Mesothelial cell of epicardium (in vitro differentiated cells): ENCODE results near the gene TAF15. TPM values are rescaled to one million over a fixed set of nuclear protein-coding genes. Genes with fewer than 3 reads are reported as not detected.

Source experiments
- DNase-seq, 2 experiments: peaks; one replicate each; pipeline ENCODE4 v3.0.0; 2021; ENCODE audit warnings: low spot score in 2 of 2; ENCODE audit not compliant: unreplicated experiment in 2 of 2
- H3K27ac Mint-ChIP-seq: 2 replicates; pipeline ENCODE4 v1.8.0; 2021; ENCODE audit warnings: mixed read lengths
- H3K27me3 Mint-ChIP-seq: 2 replicates; pipeline ENCODE4 v1.8.0; 2021; ENCODE audit warnings: low read depth, mixed read lengths
- H3K36me3 Mint-ChIP-seq: 2 replicates; pipeline ENCODE4 v1.8.0; 2021; ENCODE audit warnings: mixed read lengths
- H3K4me1 Mint-ChIP-seq: 2 replicates; pipeline ENCODE4 v1.8.0; 2021; ENCODE audit warnings: mixed read lengths
- H3K4me3 Mint-ChIP-seq: 2 replicates; pipeline ENCODE4 v1.8.0; 2021; ENCODE audit warnings: mild to moderate bottlenecking, moderate library complexity, mixed read lengths
- H3K9me3 Mint-ChIP-seq: 2 replicates; pipeline ENCODE4 v1.8.0; 2021; ENCODE audit warnings: mixed read lengths
- total RNA-seq: library from RNA; stranded (reverse); gene quantifications from 3 replicates; pipeline ENCODE4 v1.2.1, GENCODE V29; 2021
- TF ChIP-seq, protein P1 (sequence below): fragments of 200-600 bp; sonication (generic); IDR thresholded peaks from one replicate; pipeline ENCODE4 v1.5.0; 2021; ENCODE audit warnings: antibody characterized with exemption; ENCODE audit not compliant: unreplicated experiment

The TAF15 gene
- total RNA-seq, 1 donor from 2014 or later: 225 TPM

DNA sequence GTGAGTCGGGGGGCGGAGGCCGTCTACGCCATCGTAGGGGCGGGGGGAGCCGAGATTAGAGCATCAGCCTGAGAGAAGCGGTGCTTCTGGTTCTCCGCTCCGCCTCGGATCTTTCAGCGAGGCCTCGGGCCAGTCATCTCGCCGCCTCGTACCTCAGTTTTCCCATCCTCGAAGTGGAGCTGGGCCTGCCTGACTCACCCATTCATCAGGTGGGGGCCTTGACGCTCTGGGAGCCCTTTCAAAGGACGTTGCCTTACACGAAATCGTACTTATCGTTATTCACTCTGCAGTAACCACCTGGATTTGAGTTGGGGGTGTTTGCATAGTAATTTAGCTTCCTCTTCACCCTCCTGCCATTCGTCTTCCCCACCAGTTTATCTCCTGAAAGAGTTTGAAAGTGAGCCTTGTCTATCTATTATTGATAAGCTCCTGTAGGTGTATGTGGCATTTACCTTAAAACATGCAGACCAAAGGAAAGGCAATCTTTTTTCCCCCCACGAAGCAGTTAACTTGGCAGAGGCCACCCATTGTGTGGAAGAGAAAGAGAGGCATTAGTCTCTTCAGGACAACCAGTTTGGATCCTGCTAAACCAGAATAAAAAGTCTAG is 674 bp downstream of the TAF15 start:
- H3K4me1 Mint-ChIP-seq: peaks cover 41% of the 10 kb centered on the region
- DNase-seq: no peak
- H3K27ac Mint-ChIP-seq: peak overlapping the region; percentile 98
- TF ChIP-seq, protein P1, sequence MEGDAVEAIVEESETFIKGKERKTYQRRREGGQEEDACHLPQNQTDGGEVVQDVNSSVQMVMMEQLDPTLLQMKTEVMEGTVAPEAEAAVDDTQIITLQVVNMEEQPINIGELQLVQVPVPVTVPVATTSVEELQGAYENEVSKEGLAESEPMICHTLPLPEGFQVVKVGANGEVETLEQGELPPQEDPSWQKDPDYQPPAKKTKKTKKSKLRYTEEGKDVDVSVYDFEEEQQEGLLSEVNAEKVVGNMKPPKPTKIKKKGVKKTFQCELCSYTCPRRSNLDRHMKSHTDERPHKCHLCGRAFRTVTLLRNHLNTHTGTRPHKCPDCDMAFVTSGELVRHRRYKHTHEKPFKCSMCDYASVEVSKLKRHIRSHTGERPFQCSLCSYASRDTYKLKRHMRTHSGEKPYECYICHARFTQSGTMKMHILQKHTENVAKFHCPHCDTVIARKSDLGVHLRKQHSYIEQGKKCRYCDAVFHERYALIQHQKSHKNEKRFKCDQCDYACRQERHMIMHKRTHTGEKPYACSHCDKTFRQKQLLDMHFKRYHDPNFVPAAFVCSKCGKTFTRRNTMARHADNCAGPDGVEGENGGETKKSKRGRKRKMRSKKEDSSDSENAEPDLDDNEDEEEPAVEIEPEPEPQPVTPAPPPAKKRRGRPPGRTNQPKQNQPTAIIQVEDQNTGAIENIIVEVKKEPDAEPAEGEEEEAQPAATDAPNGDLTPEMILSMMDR: no peak
- peak overlapping the region; percentile 84 for H3K4me3 Mint-ChIP-seq
- no peaks in the 10 kb centered on the region for H3K9me3 Mint-ChIP-seq
- no peaks in the 10 kb centered on the region for H3K27me3 Mint-ChIP-seq
- peaks cover 4% of the 10 kb centered on the region for H3K36me3 Mint-ChIP-seq

DNA sequence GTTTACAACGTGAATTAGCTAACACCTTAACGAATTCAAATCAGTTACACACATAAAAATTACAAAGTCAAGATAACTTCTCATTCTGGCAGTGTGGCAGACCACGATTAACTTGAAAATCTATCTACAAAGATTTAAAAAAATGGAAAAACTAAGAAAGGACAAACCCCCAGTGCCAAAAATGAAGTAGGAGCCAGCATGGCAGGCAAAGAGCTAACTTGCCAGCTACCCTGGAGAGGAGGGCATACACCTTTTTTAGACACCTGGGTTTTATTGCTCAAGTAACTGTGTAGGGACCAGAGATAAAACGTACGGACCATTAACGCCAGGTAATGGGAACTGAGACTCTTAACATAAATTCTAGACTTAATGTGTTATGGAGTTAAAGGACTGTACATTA is 2.5 kb downstream of the TAF15 start:
- no peak for DNase-seq
- no peaks in the 10 kb centered on the region for H3K9me3 Mint-ChIP-seq
- H3K27ac Mint-ChIP-seq: no peak overlapping the region
- TF ChIP-seq, protein P1: no peak
- peaks cover 45% of the 10 kb centered on the region for H3K4me1 Mint-ChIP-seq
- peaks cover 4% of the 10 kb centered on the region for H3K36me3 Mint-ChIP-seq
- no peak overlapping the region for H3K4me3 Mint-ChIP-seq
- H3K27me3 Mint-ChIP-seq: no peaks in the 10 kb centered on the region

DNA sequence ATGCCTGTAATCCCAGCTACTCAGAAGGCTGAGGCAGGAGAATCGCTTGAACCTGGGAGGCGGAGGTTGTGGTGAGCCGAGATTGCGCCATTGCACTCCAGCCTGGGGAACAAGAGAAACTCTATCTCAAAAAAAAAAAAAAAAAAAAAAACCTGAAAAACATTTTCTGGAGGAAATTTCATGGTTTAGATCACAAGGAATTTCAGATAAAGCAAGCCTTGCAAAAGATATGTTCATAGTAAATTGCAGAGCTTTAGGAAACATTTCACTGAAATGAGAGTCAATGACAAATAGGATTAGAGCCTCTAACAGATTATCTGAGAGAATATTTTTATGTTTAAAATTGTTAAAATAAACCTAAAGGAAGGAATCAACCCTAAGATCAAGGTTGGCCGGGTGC is 3.2 kb downstream of the TAF15 start:
- Mint-ChIP-seq H3K4me1 (peaks cover 45% of the 10 kb centered on the region), H3K4me3 (no peak overlapping the region), H3K36me3 (peaks cover 4% of the 10 kb centered on the region), H3K27ac (no peak overlapping the region), H3K27me3 (no peaks in the 10 kb centered on the region), H3K9me3 (no peaks in the 10 kb centered on the region)
- TF ChIP-seq, protein P1: no peak
- DNase-seq: no peak

DNA sequence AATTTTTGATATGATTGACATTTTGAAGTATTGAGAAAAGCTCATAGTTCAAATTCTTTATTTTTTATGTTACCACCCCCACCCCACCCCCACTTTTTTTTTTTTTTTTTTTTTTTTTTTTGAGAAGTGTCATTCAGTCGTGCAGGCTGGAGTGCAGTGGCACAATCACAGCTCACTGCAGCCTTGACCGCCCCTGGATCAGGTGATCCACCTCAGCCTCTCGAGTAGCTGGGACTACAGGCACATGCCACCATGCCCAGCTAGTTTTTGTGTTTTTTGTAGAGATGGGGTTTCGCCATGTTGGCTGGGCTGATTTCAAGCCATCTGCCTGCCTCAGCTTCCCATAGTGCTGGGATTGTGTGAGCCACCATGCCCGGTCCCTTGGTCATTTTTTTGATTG is 7.4 kb downstream of the TAF15 start:
- peaks cover 17% of the 10 kb centered on the region for H3K36me3 Mint-ChIP-seq
- no peak overlapping the region for H3K4me3 Mint-ChIP-seq
- no peak for DNase-seq
- peaks cover 17% of the 10 kb centered on the region for H3K4me1 Mint-ChIP-seq
- no peaks in the 10 kb centered on the region for H3K27me3 Mint-ChIP-seq
- no peak overlapping the region for H3K27ac Mint-ChIP-seq
- TF ChIP-seq, protein P1: no peak
- no peaks in the 10 kb centered on the region for H3K9me3 Mint-ChIP-seq

DNA sequence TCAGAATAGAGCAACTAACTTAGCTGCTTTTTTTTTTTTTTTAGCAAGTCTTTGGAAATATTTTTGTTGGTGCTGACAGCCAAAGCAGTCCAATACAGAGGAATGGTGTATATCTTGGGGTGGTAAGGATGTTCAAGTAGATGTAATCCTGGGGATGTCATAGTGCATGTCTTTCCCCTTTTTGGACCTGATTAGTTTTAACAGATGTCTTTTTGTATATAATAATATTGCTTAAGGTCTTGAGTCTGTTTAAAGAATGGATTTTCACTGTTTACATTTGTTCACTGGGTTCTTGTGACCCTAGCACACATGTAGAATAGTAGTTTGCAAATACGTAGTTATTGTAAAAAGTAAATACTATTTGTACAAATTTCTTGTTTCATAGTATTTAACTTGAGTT is 7.9 kb downstream of the TAF15 start:
- H3K9me3 Mint-ChIP-seq: no peaks in the 10 kb centered on the region
- H3K4me3 Mint-ChIP-seq: no peak overlapping the region
- TF ChIP-seq, protein P1: no peak
- no peaks in the 10 kb centered on the region for H3K27me3 Mint-ChIP-seq
- DNase-seq: no peak
- H3K36me3 Mint-ChIP-seq: peaks cover 17% of the 10 kb centered on the region
- peaks cover 14% of the 10 kb centered on the region for H3K4me1 Mint-ChIP-seq
- H3K27ac Mint-ChIP-seq: no peak overlapping the region

DNA sequence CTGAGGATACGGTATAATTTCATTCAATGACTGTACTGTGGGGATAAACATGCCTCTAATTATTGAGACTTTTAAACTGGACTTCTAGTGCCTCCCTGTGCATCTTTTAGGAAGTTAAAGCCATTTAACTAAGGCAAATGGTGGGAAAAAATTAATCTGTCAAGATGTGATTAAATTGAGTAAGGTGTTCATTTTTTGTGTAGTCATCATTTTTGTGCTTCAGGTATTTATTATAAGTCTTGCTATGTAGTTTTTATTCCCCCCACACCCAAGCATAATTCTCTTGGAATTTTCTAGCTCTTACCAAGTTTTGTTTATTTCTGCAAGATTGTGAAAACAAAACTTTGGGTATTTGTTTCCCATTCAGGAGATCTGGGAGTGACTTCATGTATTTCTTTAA is 10.2 kb downstream of the TAF15 start:
- DNase-seq: no peak
- H3K4me1 Mint-ChIP-seq: peaks cover 5% of the 10 kb centered on the region
- TF ChIP-seq, protein P1: no peak
- H3K27ac Mint-ChIP-seq: no peak overlapping the region
- no peaks in the 10 kb centered on the region for H3K9me3 Mint-ChIP-seq
- H3K36me3 Mint-ChIP-seq: peaks cover 30% of the 10 kb centered on the region
- no peaks in the 10 kb centered on the region for H3K27me3 Mint-ChIP-seq
- no peak overlapping the region for H3K4me3 Mint-ChIP-seq
